K562 (cell line): ENCODE measurements around the gene MRPL28. TPM values are rescaled to one million over a fixed set of nuclear protein-coding genes. Genes with fewer than 3 reads are reported as not detected.
A peak's percentile ranks its signal among the peaks of the same experiment; 100 is the strongest.

Source experiments
- ATAC-seq: fragments of 200-7000 bp; cut with Tn5 transposase; 3 replicates; pipeline ENCODE4 v1.9.1; 2020; ENCODE audit warnings: moderate library complexity
- BruUV-seq: library from RNA; stranded (reverse); fragments of 400-500 nt; replicated peaks from 2 replicates; lab custom pipeline; 2021; lab: Mats Ljungman, UMichigan
- CTCF ChIA-PET: fragments of 300-600 bp; formaldehyde crosslinking; extraction: SDS; loops from one replicate; lab custom pipeline; 2021; ENCODE audit warnings: low intra/inter-chr PET ratio; lab: Yijun Ruan, JAX
- POLR2A ChIA-PET: fragments of 300-600, 350-650 bp; sonication (Branson Sonifier 250); formaldehyde crosslinking; extraction: SDS; loops from one replicate; lab custom pipeline; 2021; ENCODE audit warnings: antibody characterized with exemption, inconsistent platforms; lab: Yijun Ruan, JAX
- DNase-seq, 4 experiments: peaks; one replicate each; pipeline versions ENCODE4 v3.0.0 to v3.0.0-alpha.2; 2011 to 2018; ENCODE audit warnings: low spot score in 3 of 4, mixed read lengths in 3 of 4; ENCODE audit errors: extremely low read depth in 1 of 4
- FAIRE-seq: peaks from 2 replicates; lab custom pipeline; 2011; peaks lifted over from hg19 to GRCh38; lab: Jason Lieb, UNC
- H2AFZ ChIP-seq: 2 replicates; pipeline ENCODE4 v1.6.0; 2011; ENCODE audit warnings: low read depth, low read length, control low read depth, inconsistent platforms
- H3K27ac ChIP-seq: fragments of 200-600 bp; 3 replicates; pipeline ENCODE4 v1.8.0; 2011; ENCODE audit warnings: low read depth, mild to moderate bottlenecking, control low read depth, inconsistent platforms, low read length, moderate library complexity, mixed read lengths; ENCODE audit errors: extremely low read depth
- H3K27me3 ChIP-seq, 2 experiments: fragments of 300-600 bp in 1 of 2; 2 replicates in 1 of 2; 3 replicates in 1 of 2; pipeline versions ENCODE4 v1.6.0 to v1.8.0; 2011; ENCODE audit warnings: inconsistent platforms in 2 of 2, low read length in 2 of 2, mild to moderate bottlenecking in 1 of 2, mixed read lengths in 1 of 2, moderate library complexity in 1 of 2; ENCODE audit not compliant: control insufficient read depth in 2 of 2, insufficient read depth in 2 of 2
- H3K36me3 ChIP-seq: fragments of 300-600 bp; 3 replicates; pipeline ENCODE4 v1.8.0; 2011; ENCODE audit warnings: mild to moderate bottlenecking, low read length, inconsistent platforms; ENCODE audit not compliant: control insufficient read depth, insufficient read depth
- H3K4me1 ChIP-seq, 2 experiments: fragments of 200-600 bp in 1 of 2; replicated peaks in 1 of 2; 2 replicates in 1 of 2; 3 replicates in 1 of 2; pipeline versions ENCODE4 v1.5.1 to v1.8.0; 2011; ENCODE audit warnings: inconsistent platforms in 2 of 2, low read length in 2 of 2, mild to moderate bottlenecking in 1 of 2, mixed read lengths in 1 of 2, moderate library complexity in 1 of 2; ENCODE audit not compliant: control insufficient read depth in 2 of 2, insufficient read depth in 2 of 2
- H3K4me2 ChIP-seq: 2 replicates; pipeline ENCODE4 v1.6.1; 2011; ENCODE audit warnings: low read length, control low read depth, inconsistent platforms, mixed read lengths; ENCODE audit not compliant: insufficient read depth
- H3K4me3 ChIP-seq: fragments of 200-600 bp; sonication (generic), shearing (Covaris generic); 2 replicates; pipeline ENCODE4 v1.5.1; 2016; ENCODE audit warnings: control low read depth, inconsistent platforms
- H3K79me2 ChIP-seq: fragments of 200-600 bp; 3 replicates; pipeline ENCODE4 v1.8.0; 2011; ENCODE audit warnings: low read length, inconsistent platforms; ENCODE audit not compliant: control insufficient read depth, insufficient read depth
- H3K9ac ChIP-seq, 2 experiments: 2 replicates each; pipeline versions ENCODE4 v1.6.0 to v1.6.1; 2011; ENCODE audit warnings: low read depth in 2 of 2, low read length in 2 of 2, control low read depth in 1 of 2, inconsistent platforms in 1 of 2, mild to moderate bottlenecking in 1 of 2, mixed read lengths in 1 of 2; ENCODE audit not compliant: insufficient read depth in 1 of 2
- H3K9me1 ChIP-seq: one replicate; pipeline ENCODE4 v1.6.0; 2011; ENCODE audit warnings: inconsistent platforms, mild to moderate bottlenecking, low read length, moderate library complexity; ENCODE audit not compliant: control insufficient read depth, insufficient read depth
- H3K9me3 ChIP-seq: replicated peaks from 2 replicates; pipeline ENCODE4 v1.5.1; 2011; ENCODE audit warnings: low read depth, low read length, inconsistent platforms; ENCODE audit not compliant: control insufficient read depth, insufficient read depth
- H4K20me1 ChIP-seq: replicated peaks from 2 replicates; pipeline ENCODE4 v1.6.1; 2011; ENCODE audit warnings: low read length, inconsistent platforms, mixed read lengths; ENCODE audit not compliant: control insufficient read depth, insufficient read depth
- ETV6 ChIP-seq, 3 experiments: fragments of 150-350 bp in 1 of 3; sonication (generic) in 1 of 3; formaldehyde crosslinking in 1 of 3; IDR thresholded peaks; 2 replicates each; pipeline versions ENCODE4 v1.6.1 to v1.8.0; 2014 to 2022; ENCODE audit warnings: borderline replicate concordance in 2 of 3, low read depth in 2 of 3, antibody characterized with exemption in 1 of 3, low read length in 1 of 3, mild to moderate bottlenecking in 1 of 3, missing genetic modification reagents in 1 of 3
- NR1H2 ChIP-seq: sonication (generic); formaldehyde crosslinking; IDR thresholded peaks from 2 replicates; pipeline ENCODE4 v1.4.0; 2020; ENCODE audit warnings: mild to moderate bottlenecking, missing genetic modification reagents
- PCBP1 ChIP-seq: fragments of 200-400 bp; formaldehyde crosslinking; IDR thresholded peaks from 2 replicates; pipeline ENCODE4 v1.6.1; 2018; ENCODE audit warnings: mild to moderate bottlenecking, low read depth, low read length; ENCODE audit not compliant: poor library complexity, severe bottlenecking
- POLR2G ChIP-seq: fragments of 200-400 bp; formaldehyde crosslinking; IDR thresholded peaks from 2 replicates; pipeline ENCODE4 v1.6.1; 2017; ENCODE audit warnings: low read depth, mild to moderate bottlenecking, antibody characterized with exemption, low read length, moderate library complexity
- PPARD ChIP-seq: fragments of 250-450 bp; sonication (Bioruptor Pico); IDR thresholded peaks from 2 replicates; pipeline ENCODE4 v1.8.0; 2022; ENCODE audit warnings: inconsistent platforms, mild to moderate bottlenecking, moderate library complexity
- SRF ChIP-seq, 2 experiments: fragments of 250-450, 450-650 bp in 1 of 2; sonication (Bioruptor Pico) in 1 of 2; sonication (generic) in 1 of 2; formaldehyde crosslinking; IDR thresholded peaks; 2 replicates each; pipeline versions ENCODE4 v1.5.0 to v1.5.1; 2020 to 2022; ENCODE audit warnings: mild to moderate bottlenecking in 1 of 2, missing genetic modification reagents in 1 of 2
- whole genome bisulfite sequencing: fragments of 100-300 bp; shearing (Covaris generic); methylation state at CpG from one replicate; pipeline ENCODE4 v1.1.6; 2016; ENCODE audit warnings: low coverage, mixed read lengths; ENCODE audit not compliant: insufficient coverage; ENCODE audit errors: missing lambda C conversion rate; 5-methylcytosine and 5-hydroxymethylcytosine counted together
- in situ Hi-C: fragments of 300-500 bp; cut with MboI; formaldehyde crosslinking; loops from 4 replicates; pipeline ENCODE4 v1.15.0; 2018; ENCODE audit warnings: inconsistent platforms, mixed read lengths
- intact Hi-C: fragments of 100-400 bp; cut with micrococcal nuclease; formaldehyde crosslinking; loops from 2 replicates; pipeline ENCODE4 v1.14.2; 2022
- polyA plus RNA-seq, 8 experiments: library from polyadenylated mRNA; depleted of rRNA in 4 of 8; stranded (reverse) in 5 of 8; unstranded in 3 of 8; fragments of >200 nt; fragmentation: Nextera tagmentation in 2 of 8; fragmentation: Illumina TruSeq in 1 of 8; extraction: Ambion mirVana in 2 of 8; extraction: Trizol in 1 of 8; gene quantifications; 2 replicates each; pipeline versions ENCODE4 v1.2.1 to v1.2.3, GENCODE V29; 2011 to 2014; ENCODE audit warnings: inconsistent platforms in 1 of 8, missing spikeins in 1 of 8
- total RNA-seq, 7 experiments: library from RNA; depleted of rRNA in 6 of 7; stranded (reverse); fragments of >200 nt in 6 of 7; fragmentation: Illumina TruSeq in 2 of 7; extraction: Trizol in 2 of 7; gene quantifications; 2 replicates each; pipeline versions ENCODE4 v1.2.1 to v1.2.3, GENCODE V29; 2011 to 2021; ENCODE audit warnings: low replicate concordance in 1 of 7

MRPL28 gene
- total and polyA plus RNA-seq, 9 of the 15 experiments (the other 6 are each of a cell fraction or from before 2014, with no cell fraction given) = 2.5 to 323 (median 175) TPM

DNA sequence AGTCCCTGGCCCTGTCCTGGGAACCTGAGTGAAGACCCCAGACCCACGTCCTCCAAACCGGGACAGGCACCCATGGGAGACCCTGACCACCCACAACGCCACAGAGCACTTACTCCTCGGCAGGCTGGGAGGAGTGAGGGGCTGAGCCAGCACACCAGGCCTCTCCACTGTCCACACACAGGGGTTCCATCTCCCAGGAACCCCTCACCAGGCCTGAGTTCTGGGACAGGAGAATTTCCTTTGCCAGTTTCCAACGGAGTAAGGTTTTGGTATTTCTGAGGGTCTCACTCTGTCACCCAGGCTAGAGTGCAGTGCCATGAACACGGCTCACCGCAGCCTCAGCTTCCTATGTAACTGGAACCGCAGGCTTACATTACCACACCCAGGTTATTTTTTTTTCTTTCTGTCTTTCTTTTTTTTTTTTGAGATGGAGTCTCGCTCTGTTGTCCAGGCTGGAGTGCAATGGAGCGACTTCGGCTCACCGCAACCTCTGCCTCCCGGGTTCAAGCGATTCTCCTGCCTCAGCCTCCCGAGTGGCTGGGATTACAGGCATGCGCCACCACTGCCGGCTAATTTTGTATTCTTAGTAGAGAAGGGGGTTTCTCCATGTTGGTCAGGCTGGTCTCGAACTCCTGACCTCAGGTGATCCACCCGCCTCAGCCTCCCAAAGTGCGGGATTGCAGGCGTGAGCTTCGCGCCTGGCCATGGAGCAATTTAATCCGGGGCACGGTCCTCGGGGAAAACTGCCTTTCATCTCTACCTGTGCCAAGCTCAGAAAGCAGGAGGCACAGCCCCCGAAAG, 9.8 kb upstream of the MRPL28 start:
- BruUV-seq = TSS peak; percentile 62
- H3K27ac ChIP-seq = no peak overlapping the region
- ATAC-seq (no peak), DNase-seq (no peak), FAIRE-seq (no peak)
- in situ Hi-C loops = no loop called here
- 74% methylated on average over 18 of the region's 27 CpGs for WGBS
- no peaks in the 10 kb centered on the region for H3K9me3 ChIP-seq
- no peaks in the 10 kb centered on the region for H4K20me1 ChIP-seq
- H3K9ac ChIP-seq = peak overlapping the region in 1 of 2 experiments; percentile 81; a peak in 2 of 4 replicates
- POLR2A ChIA-PET = interaction anchor here (1.5 kb wide), 1 partner anchor 10 kb away, joined by 8 read pairs; the partner anchor contains the start of gene MRPL28
- H3K4me2 ChIP-seq = no peak overlapping the region
- peaks cover 0 to 62% of the 10 kb centered on the region in 2 experiments; a peak in 3 of 5 replicates for H3K4me1 ChIP-seq
- TF ChIP-seq NR1H2 (CRISPR knock-in tag) (no peak), POLR2G (peak; percentile 3; the same call in 1 of the 2 replicates), ETV6 (IDR thresholded peaks at IDR 0.05; ENCODE audit: borderline replicate concordance in 1 of 2, low read depth in 2 of 2, low read length in 1 of 2) (no peak), ETV6 (CRISPR knock-in tag; IDR thresholded peaks at IDR 0.05; ENCODE audit: borderline replicate concordance) (no peak), SRF (CRISPR knock-in tag; IDR thresholded peaks at IDR 0.05) (no peak), PPARD (CRISPR knock-in tag) (no peak), PCBP1 (peak; percentile 5)
- intact Hi-C loops = no loop called here
- H2AFZ ChIP-seq = no peak overlapping the region
- peaks cover 33% of the 10 kb centered on the region for H3K79me2 ChIP-seq
- H3K4me3 ChIP-seq = peak overlapping the region; percentile 94; the same call in 1 of the 2 replicates
- H3K27me3 ChIP-seq = no peaks in the 10 kb centered on the region
- H3K9me1 ChIP-seq = no peaks in the 10 kb centered on the region
- CTCF ChIA-PET = interaction anchor here (0.9 kb wide), 1 partner anchor 10 kb away, joined by 3 read pairs; the partner anchor contains the start of gene MRPL28
- H3K36me3 ChIP-seq = peaks cover 23% of the 10 kb centered on the region; the same call in 2 of the 3 replicates
